DND-41 (cell line): ENCODE data around the gene FBXW2.
A peak's percentile ranks its signal among the peaks of the same experiment; 100 is the strongest.
"Not testable (repeated sequence)": the region's sequence is repeated elsewhere in the genome, so short reads cannot be mapped to it uniquely, and the experiment has no call there.

Source experiments
- ATAC-seq: fragments of 200-7000 bp; cut with Tn5 transposase; 3 replicates; pipeline ENCODE4 v1.9.1; 2021; ENCODE audit warnings: low read depth; ENCODE audit not compliant: insufficient read depth
- DNase-seq: peaks from one replicate; pipeline ENCODE4 v3.0.0-alpha.2; 2020
- H2AFZ ChIP-seq: 2 replicates; pipeline ENCODE4 v1.6.0; 2012; ENCODE audit warnings: low read depth, low read length
- H3K27ac ChIP-seq: 2 replicates; pipeline ENCODE4 v1.5.1; 2012; ENCODE audit warnings: low read length, inconsistent platforms
- H3K27me3 ChIP-seq: fragments of 200-600 bp; sonication (generic); 2 replicates; pipeline ENCODE4 v1.6.0; 2012; ENCODE audit warnings: low read length, mild to moderate bottlenecking, inconsistent platforms; ENCODE audit not compliant: insufficient read depth, poor library complexity
- H3K36me3 ChIP-seq: 2 replicates; pipeline ENCODE4 v1.5.1; 2012; ENCODE audit warnings: low read length, inconsistent platforms; ENCODE audit not compliant: insufficient read depth
- H3K4me1 ChIP-seq: 2 replicates; pipeline ENCODE4 v1.5.1; 2012; ENCODE audit warnings: mild to moderate bottlenecking, low read length; ENCODE audit not compliant: insufficient read depth
- H3K4me2 ChIP-seq: 2 replicates; pipeline ENCODE4 v1.6.0; 2012; ENCODE audit warnings: mild to moderate bottlenecking, moderate library complexity, low read length, inconsistent platforms; ENCODE audit not compliant: insufficient read depth
- H3K4me3 ChIP-seq, 2 experiments: fragments of 200-600 bp in 1 of 2; shearing (Covaris generic) in 1 of 2; 2 replicates each; pipeline ENCODE4 v1.5.1; 2012 to 2016; ENCODE audit warnings: inconsistent platforms in 2 of 2, low read length in 2 of 2, mild to moderate bottlenecking in 2 of 2, low read depth in 1 of 2, moderate library complexity in 1 of 2
- H3K79me2 ChIP-seq: 2 replicates; pipeline ENCODE4 v1.6.0; 2012; ENCODE audit warnings: low read length, inconsistent platforms; ENCODE audit not compliant: insufficient read depth
- H3K9ac ChIP-seq: 2 replicates; pipeline ENCODE4 v1.6.0; 2012; ENCODE audit warnings: low read depth, mild to moderate bottlenecking, inconsistent platforms, low read length, moderate library complexity
- H3K9me3 ChIP-seq: 2 replicates; pipeline ENCODE4 v1.5.1; 2012; ENCODE audit warnings: low read length, moderate library complexity, mild to moderate bottlenecking, inconsistent platforms; ENCODE audit not compliant: insufficient read depth, severe bottlenecking
- H4K20me1 ChIP-seq: 2 replicates; pipeline ENCODE4 v1.6.0; 2012; ENCODE audit warnings: low read length; ENCODE audit not compliant: insufficient read depth
- EZH2 ChIP-seq: IDR thresholded peaks from 3 replicates; pipeline ENCODE4 v1.6.1; 2012; ENCODE audit warnings: borderline replicate concordance, low read depth, mild to moderate bottlenecking, moderate library complexity, low read length, inconsistent platforms; ENCODE audit not compliant: severe bottlenecking
- TF ChIP-seq, protein P1 (sequence below): IDR thresholded peaks from 2 replicates; pipeline ENCODE4 v1.5.1; 2012; ENCODE audit warnings: borderline replicate concordance, low read length, moderate library complexity, mild to moderate bottlenecking; ENCODE audit not compliant: poor library complexity, severe bottlenecking; ENCODE audit errors: extremely low read depth

Gene FBXW2

DNA sequence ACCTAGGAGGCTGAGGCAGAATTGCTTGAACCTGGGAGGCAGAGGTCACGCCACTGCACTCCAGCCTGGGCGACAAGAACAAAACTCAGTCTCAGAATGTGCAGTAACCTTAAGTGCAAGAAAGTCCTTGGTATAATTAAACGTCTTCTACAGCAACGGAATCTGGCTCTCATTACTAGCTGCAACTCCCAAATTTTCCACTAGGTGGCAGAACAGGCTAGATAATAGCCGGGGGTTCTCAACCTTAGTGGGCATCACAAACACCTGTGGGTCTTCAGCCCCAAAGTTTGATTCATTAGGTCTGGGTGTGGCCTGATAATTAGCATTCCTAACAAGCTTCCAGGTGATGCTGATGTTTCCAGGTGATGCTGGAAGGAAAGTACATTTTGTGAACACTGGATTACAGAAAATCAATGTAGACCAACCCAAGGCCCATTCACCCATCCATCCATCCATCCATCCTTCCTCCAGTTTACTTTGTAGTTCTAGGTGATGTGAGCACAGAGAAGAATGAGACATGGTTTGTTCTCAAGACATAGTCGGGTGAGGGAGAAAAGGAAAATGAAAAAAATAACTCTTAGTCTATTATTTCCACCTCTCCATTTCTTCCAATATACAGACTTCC is 37.3 kb downstream of the FBXW2 start:
- Histone ChIP-seq H3K9me3 (no peaks in the 10 kb centered on the region), H2AFZ (no peak overlapping the region), H3K9ac (no peak overlapping the region), H3K79me2 (no peaks in the 10 kb centered on the region), H3K4me1 (no peaks in the 10 kb centered on the region), H4K20me1 (0 out of 2 replicates have a peak, but pooled peaks cover 3% of the 10 kb centered on the region), H3K36me3 (peaks cover 16% of the 10 kb centered on the region; the same call in 1 of the 2 replicates), H3K27ac (no peak overlapping the region; the same call in 1 of the 2 replicates), H3K4me3 (no peak overlapping the region), H3K4me2 (no peak overlapping the region), H3K27me3 (no peaks in the 10 kb centered on the region)
- ATAC-seq (peak; percentile 78; the same call in 2 of the 3 replicates), DNase-seq (peak; percentile 64)
- TF ChIP-seq, protein P1, sequence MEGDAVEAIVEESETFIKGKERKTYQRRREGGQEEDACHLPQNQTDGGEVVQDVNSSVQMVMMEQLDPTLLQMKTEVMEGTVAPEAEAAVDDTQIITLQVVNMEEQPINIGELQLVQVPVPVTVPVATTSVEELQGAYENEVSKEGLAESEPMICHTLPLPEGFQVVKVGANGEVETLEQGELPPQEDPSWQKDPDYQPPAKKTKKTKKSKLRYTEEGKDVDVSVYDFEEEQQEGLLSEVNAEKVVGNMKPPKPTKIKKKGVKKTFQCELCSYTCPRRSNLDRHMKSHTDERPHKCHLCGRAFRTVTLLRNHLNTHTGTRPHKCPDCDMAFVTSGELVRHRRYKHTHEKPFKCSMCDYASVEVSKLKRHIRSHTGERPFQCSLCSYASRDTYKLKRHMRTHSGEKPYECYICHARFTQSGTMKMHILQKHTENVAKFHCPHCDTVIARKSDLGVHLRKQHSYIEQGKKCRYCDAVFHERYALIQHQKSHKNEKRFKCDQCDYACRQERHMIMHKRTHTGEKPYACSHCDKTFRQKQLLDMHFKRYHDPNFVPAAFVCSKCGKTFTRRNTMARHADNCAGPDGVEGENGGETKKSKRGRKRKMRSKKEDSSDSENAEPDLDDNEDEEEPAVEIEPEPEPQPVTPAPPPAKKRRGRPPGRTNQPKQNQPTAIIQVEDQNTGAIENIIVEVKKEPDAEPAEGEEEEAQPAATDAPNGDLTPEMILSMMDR = peak; percentile 89
- TF ChIP-seq EZH2 = no peak

DNA sequence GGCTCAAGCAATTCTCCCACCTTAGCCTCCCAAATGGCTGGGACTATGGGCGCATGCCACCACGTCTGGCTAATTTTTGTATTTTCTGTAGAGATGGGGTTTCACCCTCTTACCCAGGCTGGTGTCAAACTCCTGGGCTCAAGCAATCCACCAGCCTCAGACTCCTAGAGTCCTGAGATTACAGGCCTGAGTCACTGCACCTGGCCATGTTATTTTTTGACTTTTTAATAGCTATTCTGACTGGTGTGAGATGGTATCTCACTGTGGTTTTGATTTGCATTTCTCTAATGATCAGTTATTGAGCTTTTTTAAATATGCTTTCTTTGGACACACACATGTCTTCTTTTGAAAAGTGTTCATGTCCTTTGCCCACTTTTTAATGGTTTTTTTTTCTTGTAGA is 38.2 kb downstream of the FBXW2 start:
- Histone ChIP-seq H3K36me3 (peaks cover 8% of the 10 kb centered on the region; the same call in 1 of the 2 replicates), H3K4me1 (no peaks in the 10 kb centered on the region), H4K20me1 (0 out of 2 replicates have a peak, but pooled peaks cover 3% of the 10 kb centered on the region), H3K9me3 (no peaks in the 10 kb centered on the region), H2AFZ (no peak overlapping the region), H3K9ac (no peak overlapping the region), H3K4me3 (no peak overlapping the region), H3K27me3 (no peaks in the 10 kb centered on the region), H3K79me2 (no peaks in the 10 kb centered on the region), H3K4me2 (no peak overlapping the region), H3K27ac (no peak overlapping the region)
- TF ChIP-seq EZH2 = no peak
- TF ChIP-seq, protein P1 = no peak
- DNase-seq (no peak), ATAC-seq (no peak)

GRCh38 chr9:120750421-120750820 is 42.8 kb downstream of the FBXW2 start:
- Histone ChIP-seq H3K4me3 (no peak overlapping the region), H2AFZ (no peak overlapping the region), H3K4me1 (no peaks in the 10 kb centered on the region), H3K36me3 (no peaks in the 10 kb centered on the region), H3K4me2 (no peak overlapping the region), H3K9me3 (no peaks in the 10 kb centered on the region), H3K27me3 (no peaks in the 10 kb centered on the region), H3K79me2 (no peaks in the 10 kb centered on the region), H3K27ac (no peak overlapping the region), H3K9ac (no peak overlapping the region), H4K20me1 (no peaks in the 10 kb centered on the region)
- DNase-seq = no peak
- no peak for TF ChIP-seq EZH2
- TF ChIP-seq, protein P1 = no peak
- no peak for ATAC-seq

- H3K9me3 ChIP-seq, DNase-seq, H4K20me1 ChIP-seq, H3K27ac ChIP-seq, H3K36me3 ChIP-seq, H3K79me2 ChIP-seq, H3K4me1 ChIP-seq, ATAC-seq, H2AFZ ChIP-seq, H3K9ac ChIP-seq, H3K4me2 ChIP-seq, H3K27me3 ChIP-seq, H3K4me3 ChIP-seq: not testable (repeated sequence)
Observed at GRCh38 chr9:120746366-120746765, 46.9 kb downstream of the FBXW2 start.
